Neuronal stem cell (in vitro differentiated cells): Measurements from ENCODE around the gene OLFM1.

Experiments used
- DNase-seq: peaks from one replicate; pipeline ENCODE4 v3.0.0-alpha.2; 2013; ENCODE audit warnings: low spot score
- H2AFZ ChIP-seq: one replicate; pipeline ENCODE4 v1.6.1; 2013; ENCODE audit warnings: mild to moderate bottlenecking, low read length, inconsistent platforms
- H2AK5ac ChIP-seq: 2 replicates; pipeline ENCODE4 v1.6.1; 2013; ENCODE audit warnings: low read depth, mild to moderate bottlenecking, inconsistent platforms, low read length, moderate library complexity, mixed read lengths
- H2BK120ac ChIP-seq: 2 replicates; pipeline ENCODE4 v1.6.1; 2013; ENCODE audit warnings: low read depth, mild to moderate bottlenecking, inconsistent platforms, low read length, moderate library complexity, mixed read lengths
- H2BK12ac ChIP-seq: one replicate; pipeline ENCODE4 v1.6.1; 2013; ENCODE audit warnings: low read length, inconsistent platforms
- H2BK15ac ChIP-seq: 2 replicates; pipeline ENCODE4 v1.6.1; 2013; ENCODE audit warnings: mild to moderate bottlenecking, low read length, inconsistent platforms, mixed read lengths
- H2BK5ac ChIP-seq: one replicate; pipeline ENCODE4 v1.6.1; 2013; ENCODE audit warnings: inconsistent platforms, mild to moderate bottlenecking, low read length, moderate library complexity
- H3K14ac ChIP-seq: one replicate; pipeline ENCODE4 v1.6.1; 2013; ENCODE audit warnings: low read length, inconsistent platforms
- H3K18ac ChIP-seq: 2 replicates; pipeline ENCODE4 v1.6.1; 2013; ENCODE audit warnings: low read length, inconsistent platforms
- H3K23ac ChIP-seq: 2 replicates; pipeline ENCODE4 v1.6.1; 2013; ENCODE audit warnings: low read depth, mild to moderate bottlenecking, mixed read lengths, low read length, inconsistent platforms; ENCODE audit not compliant: poor library complexity
- H3K27ac ChIP-seq: replicated peaks from 3 replicates; pipeline ENCODE4 v1.5.1; 2013; ENCODE audit warnings: low read length, inconsistent platforms
- H3K27me3 ChIP-seq, 3 experiments: 2 replicates each; pipeline ENCODE4 v1.6.1; 2013; ENCODE audit warnings: low read length in 3 of 3, mild to moderate bottlenecking in 2 of 3, inconsistent platforms in 1 of 3, low read depth in 1 of 3, mixed read lengths in 1 of 3, moderate library complexity in 1 of 3; ENCODE audit not compliant: control insufficient read depth in 3 of 3, insufficient read depth in 3 of 3
- H3K36me3 ChIP-seq, 2 donors: replicated peaks in 1 of 2; 2 replicates each; pipeline ENCODE4 v1.6.1; 2013; ENCODE audit warnings: low read length in 2 of 2; ENCODE audit not compliant: control insufficient read depth in 2 of 2, insufficient read depth in 2 of 2
- H3K4ac ChIP-seq: 2 replicates; pipeline ENCODE4 v1.6.1; 2013; ENCODE audit warnings: inconsistent platforms, mild to moderate bottlenecking, low read length, moderate library complexity
- H3K4me1 ChIP-seq, 2 donors: 1 replicate in 1 of 2; 2 replicates in 1 of 2; pipeline ENCODE4 v1.6.1; 2013; ENCODE audit warnings: low read length in 2 of 2, low read depth in 1 of 2; ENCODE audit not compliant: control insufficient read depth in 2 of 2, insufficient read depth in 1 of 2
- H3K4me2 ChIP-seq: one replicate; pipeline ENCODE4 v1.6.1; 2013; ENCODE audit warnings: mild to moderate bottlenecking, low read length, inconsistent platforms; ENCODE audit not compliant: insufficient read depth, poor library complexity, severe bottlenecking
- H3K4me3 ChIP-seq, 2 donors: 2 replicates each; pipeline ENCODE4 v1.5.1; 2013; ENCODE audit warnings: low read length in 2 of 2, mild to moderate bottlenecking in 2 of 2, inconsistent platforms in 1 of 2, moderate library complexity in 1 of 2
- H3K79me1 ChIP-seq: one replicate; pipeline ENCODE4 v1.6.1; 2013; ENCODE audit warnings: low read depth, mild to moderate bottlenecking, inconsistent platforms, low read length, moderate library complexity
- H3K9ac ChIP-seq: one replicate; pipeline ENCODE4 v1.6.1; 2013; ENCODE audit warnings: mild to moderate bottlenecking, low read depth, low read length, inconsistent platforms; ENCODE audit not compliant: poor library complexity
- H3K9me3 ChIP-seq, 2 donors: replicated peaks in 1 of 2; 2 replicates each; pipeline versions ENCODE3 to v1.6.1; 2013; ENCODE audit warnings: low read length in 2 of 2, mild to moderate bottlenecking in 2 of 2, inconsistent platforms in 1 of 2, low read depth in 1 of 2, mixed read lengths in 1 of 2, moderate library complexity in 1 of 2; ENCODE audit not compliant: control insufficient read depth in 2 of 2, insufficient read depth in 1 of 2
- H4K8ac ChIP-seq: one replicate; pipeline ENCODE4 v1.6.1; 2013; ENCODE audit warnings: low read depth, mild to moderate bottlenecking, inconsistent platforms, low read length, moderate library complexity
- H4K91ac ChIP-seq: one replicate; pipeline ENCODE4 v1.6.1; 2013; ENCODE audit warnings: low read length, low read depth, mild to moderate bottlenecking, inconsistent platforms; ENCODE audit not compliant: poor library complexity
- WGBS, 2 donors: extraction: QIAGEN DNeasy Blood & Tissue Kit; methylation state at CpG; one replicate each; pipeline ENCODE4 v1.1.7; 2013; ENCODE audit warnings: missing lambda C conversion rate in 2 of 2, mixed read lengths in 1 of 2; ENCODE audit not compliant: insufficient read length in 2 of 2, insufficient replicate concordance in 1 of 2; ENCODE audit errors: extremely low coverage in 2 of 2; 5-methylcytosine and 5-hydroxymethylcytosine counted together

Gene OLFM1

DNA sequence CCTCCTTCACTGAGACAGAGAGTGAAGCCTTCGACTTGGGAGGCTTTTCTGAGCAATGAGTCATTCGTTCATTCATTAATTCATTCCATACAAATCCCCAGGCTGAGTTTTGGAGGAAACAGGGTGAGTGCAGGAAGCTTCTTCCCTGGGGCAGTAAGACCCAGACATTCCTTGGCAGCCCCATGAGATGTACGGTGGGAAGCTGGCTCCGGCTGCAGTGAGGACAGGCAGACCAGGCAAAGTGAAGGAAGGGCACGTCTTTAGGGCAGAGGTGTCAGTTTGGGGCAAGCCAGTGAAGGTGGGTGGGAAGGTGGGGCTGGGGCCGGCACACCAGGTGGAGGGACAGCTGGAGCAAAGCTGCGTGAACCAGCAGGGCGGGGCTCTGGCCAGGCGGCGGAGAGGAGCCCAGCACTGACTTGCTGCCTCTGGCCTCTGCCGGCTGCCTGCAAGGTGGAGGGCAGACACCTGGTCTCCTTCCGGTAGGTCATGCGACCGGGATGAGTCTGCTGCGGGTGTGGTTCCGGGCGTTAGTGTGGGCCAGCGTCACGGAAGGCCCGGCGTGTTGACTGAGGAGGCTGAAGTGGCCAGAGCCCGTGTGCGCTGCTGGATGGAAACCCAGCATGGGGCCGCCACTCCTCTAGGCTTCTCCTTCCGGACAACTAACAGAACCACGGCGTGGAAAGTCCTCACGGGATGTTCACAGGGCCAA, 16.6 kb downstream of the OLFM1 start:
- Histone ChIP-seq H3K4me3 (no peak overlapping the region), H3K27me3 (no peaks in the 10 kb centered on the region), H2BK12ac (no peak overlapping the region), H3K9ac (peak overlapping the region; percentile 2), H2AK5ac (no peak overlapping the region), H3K14ac (peak overlapping the region; percentile 43), H2BK5ac (peak overlapping the region; percentile 57), H3K36me3 (no peaks in the 10 kb centered on the region), H2BK120ac (no peak overlapping the region), H2AFZ (no peak overlapping the region), H3K27ac (no peak overlapping the region), H3K4me1 (peaks cover 0 to 10% of the 10 kb centered on the region in 2 donors), H3K4me2 (no peak overlapping the region), H4K91ac (no peak overlapping the region), H4K8ac (no peak overlapping the region), H2BK15ac (no peak overlapping the region), H3K18ac (peak overlapping the region; percentile 71), H3K79me1 (no peaks in the 10 kb centered on the region), H3K23ac (no peak overlapping the region), H3K4ac (no peak overlapping the region), H3K9me3 (no peaks in the 10 kb centered on the region)
- WGBS, 2 donors: no CpG with 5 or more reads among the region's 28 CpGs
- DNase-seq: no peak

DNA sequence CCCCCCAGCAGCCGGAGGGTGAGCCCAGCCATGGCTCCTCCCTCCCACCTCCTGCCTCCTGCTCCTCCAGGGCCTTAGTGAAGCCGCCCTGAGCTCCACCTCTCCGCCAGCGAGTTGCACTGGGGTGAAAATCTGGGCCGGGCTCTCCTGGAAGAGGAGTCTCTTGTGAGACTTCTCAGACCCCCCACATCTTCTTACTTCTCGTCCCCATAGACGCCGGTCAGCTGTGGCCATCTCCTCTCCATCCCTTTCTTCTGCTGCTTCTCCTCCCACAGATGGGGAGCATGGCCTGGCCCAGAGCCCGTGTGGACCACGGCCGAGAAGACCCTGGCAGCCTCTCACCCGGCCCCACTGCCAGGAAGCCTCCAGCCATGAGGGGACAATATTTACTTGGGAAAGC, 17.3 kb downstream of the OLFM1 start:
- Histone ChIP-seq H3K27me3 (no peaks in the 10 kb centered on the region), H3K9me3 (no peaks in the 10 kb centered on the region), H3K4ac (no peak overlapping the region), H2BK15ac (no peak overlapping the region), H2BK12ac (no peak overlapping the region), H3K14ac (no peak overlapping the region), H4K91ac (no peak overlapping the region), H3K36me3 (no peaks in the 10 kb centered on the region), H3K79me1 (no peaks in the 10 kb centered on the region), H3K23ac (no peak overlapping the region), H3K4me1 (peaks cover 0 to 10% of the 10 kb centered on the region in 2 donors), H3K18ac (no peak overlapping the region), H4K8ac (no peak overlapping the region), H2AFZ (no peak overlapping the region), H2BK120ac (no peak overlapping the region), H2AK5ac (no peak overlapping the region), H2BK5ac (no peak overlapping the region), H3K4me2 (no peak overlapping the region), H3K27ac (no peak overlapping the region), H3K4me3 (no peak overlapping the region), H3K9ac (no peak overlapping the region)
- DNase-seq: no peak
- no CpG with 5 or more reads among the region's 12 CpGs for WGBS, 2 donors

GRCh38 chr9:135105211-135105745, 17.8 kb downstream of the OLFM1 start:
- H3K4me1 ChIP-seq: peaks cover 0 to 10% of the 10 kb centered on the region in 2 donors
- H2BK120ac ChIP-seq: no peak overlapping the region
- H3K14ac ChIP-seq: peak overlapping the region; percentile 89
- H3K18ac ChIP-seq: peak overlapping the region; percentile 64
- H3K4me3 ChIP-seq: no peak overlapping the region
- no peak overlapping the region for H2AK5ac ChIP-seq
- no peaks in the 10 kb centered on the region for H3K79me1 ChIP-seq
- H3K4me2 ChIP-seq: peak overlapping the region; percentile 11
- no peaks in the 10 kb centered on the region for H3K9me3 ChIP-seq
- H4K91ac ChIP-seq: no peak overlapping the region
- H2AFZ ChIP-seq: no peak overlapping the region
- H4K8ac ChIP-seq: no peak overlapping the region
- WGBS, 2 donors: no CpG with 5 or more reads among the region's 31 CpGs
- H3K36me3 ChIP-seq: no peaks in the 10 kb centered on the region
- H2BK5ac ChIP-seq: no peak overlapping the region
- H3K23ac ChIP-seq: peak overlapping the region; percentile 73
- H2BK15ac ChIP-seq: no peak overlapping the region
- H3K4ac ChIP-seq: no peak overlapping the region
- no peak overlapping the region for H3K27ac ChIP-seq
- no peak for DNase-seq
- H2BK12ac ChIP-seq: no peak overlapping the region
- H3K9ac ChIP-seq: no peak overlapping the region
- H3K27me3 ChIP-seq: no peaks in the 10 kb centered on the region

GRCh38 chr9:135105938-135106491, 18.5 kb downstream of the OLFM1 start:
- WGBS, 2 donors: no CpG with 5 or more reads among the region's 21 CpGs
- H3K36me3 ChIP-seq: no peaks in the 10 kb centered on the region
- no peak overlapping the region for H2AFZ ChIP-seq
- H2AK5ac ChIP-seq: peak overlapping the region; percentile 76
- peak overlapping the region; percentile 9 for H2BK12ac ChIP-seq
- no peak for DNase-seq
- peak overlapping the region; percentile 64 for H3K18ac ChIP-seq
- H3K9ac ChIP-seq: no peak overlapping the region
- H3K9me3 ChIP-seq: no peaks in the 10 kb centered on the region
- H3K14ac ChIP-seq: peak overlapping the region; percentile 14
- H2BK5ac ChIP-seq: no peak overlapping the region
- H3K27ac ChIP-seq: no peak overlapping the region
- no peak overlapping the region for H2BK15ac ChIP-seq
- no peak overlapping the region for H3K4me3 ChIP-seq
- peaks cover 0 to 10% of the 10 kb centered on the region in 2 donors for H3K4me1 ChIP-seq
- no peaks in the 10 kb centered on the region for H3K27me3 ChIP-seq
- no peaks in the 10 kb centered on the region for H3K79me1 ChIP-seq
- no peak overlapping the region for H2BK120ac ChIP-seq
- H3K23ac ChIP-seq: peak overlapping the region; percentile 73
- no peak overlapping the region for H3K4ac ChIP-seq
- no peak overlapping the region for H4K91ac ChIP-seq
- H4K8ac ChIP-seq: no peak overlapping the region
- no peak overlapping the region for H3K4me2 ChIP-seq
